Activated T-cell treated with anti-CD3 and anti-CD28 coated beads, Interleukin-2, amount 50 U/mL, for 1 hour (primary cell): Measurements from ENCODE around the gene GAB4.

Experiments used
- DNase-seq: peaks from one replicate; pipeline ENCODE4 v3.0.0-alpha.2; 2020

The GAB4 gene

DNA sequence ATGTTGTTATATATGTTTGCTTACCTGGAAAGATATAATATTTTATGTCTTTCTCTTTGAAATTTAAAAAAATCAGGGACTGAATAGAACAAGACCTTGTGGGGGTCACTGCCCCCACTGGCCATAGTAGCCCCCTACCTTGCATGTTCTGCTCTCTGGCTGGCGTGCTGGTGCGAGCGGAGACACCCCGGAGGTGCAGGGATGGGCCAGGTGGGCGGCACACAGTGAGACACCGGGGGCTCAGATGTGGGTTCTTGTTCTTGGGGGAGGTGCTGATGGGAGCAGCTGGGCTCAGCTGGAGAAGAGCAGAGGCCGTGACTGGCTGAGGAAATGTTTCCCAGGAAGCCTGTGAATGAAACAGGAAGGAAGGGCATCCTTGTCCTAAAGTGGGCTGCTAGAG, 20.2 kb downstream of the GAB4 start:
- no peak for DNase-seq

DNA sequence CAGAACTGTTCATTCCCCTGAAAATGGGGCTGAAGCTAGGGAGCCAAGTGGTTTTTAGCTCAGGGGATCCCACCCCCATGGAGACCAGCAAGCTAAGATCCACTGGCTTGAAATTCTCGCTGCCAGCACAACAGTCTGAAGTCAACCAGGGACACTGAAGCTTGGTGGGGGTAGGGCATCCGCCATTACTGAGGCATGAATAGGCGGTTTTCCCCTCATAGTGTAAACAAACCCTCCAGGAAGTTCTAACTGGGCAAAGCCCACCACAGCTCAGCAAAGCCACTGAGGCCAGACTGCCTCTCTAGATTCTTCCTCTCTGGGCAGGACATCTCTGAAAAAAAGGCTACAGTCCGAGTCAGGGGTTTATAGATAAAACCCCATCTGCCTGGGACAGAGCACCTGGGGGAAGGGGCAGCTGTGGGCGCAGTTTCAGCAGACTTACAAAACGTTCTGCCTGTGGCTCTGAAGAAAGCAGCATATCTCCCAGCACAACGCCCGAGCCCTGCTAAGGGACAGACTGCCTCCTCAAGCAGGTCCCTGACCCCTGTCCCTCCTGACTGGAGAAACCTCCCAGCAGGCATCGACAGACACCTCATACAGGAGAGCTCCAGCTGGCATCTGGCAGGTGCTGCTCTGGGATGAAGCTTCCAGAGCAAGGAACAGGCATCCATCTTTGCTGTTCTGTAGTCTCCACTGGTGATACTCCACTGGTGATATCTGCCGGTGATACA, 32.7 kb downstream of the GAB4 start:
- no peak for DNase-seq

DNA sequence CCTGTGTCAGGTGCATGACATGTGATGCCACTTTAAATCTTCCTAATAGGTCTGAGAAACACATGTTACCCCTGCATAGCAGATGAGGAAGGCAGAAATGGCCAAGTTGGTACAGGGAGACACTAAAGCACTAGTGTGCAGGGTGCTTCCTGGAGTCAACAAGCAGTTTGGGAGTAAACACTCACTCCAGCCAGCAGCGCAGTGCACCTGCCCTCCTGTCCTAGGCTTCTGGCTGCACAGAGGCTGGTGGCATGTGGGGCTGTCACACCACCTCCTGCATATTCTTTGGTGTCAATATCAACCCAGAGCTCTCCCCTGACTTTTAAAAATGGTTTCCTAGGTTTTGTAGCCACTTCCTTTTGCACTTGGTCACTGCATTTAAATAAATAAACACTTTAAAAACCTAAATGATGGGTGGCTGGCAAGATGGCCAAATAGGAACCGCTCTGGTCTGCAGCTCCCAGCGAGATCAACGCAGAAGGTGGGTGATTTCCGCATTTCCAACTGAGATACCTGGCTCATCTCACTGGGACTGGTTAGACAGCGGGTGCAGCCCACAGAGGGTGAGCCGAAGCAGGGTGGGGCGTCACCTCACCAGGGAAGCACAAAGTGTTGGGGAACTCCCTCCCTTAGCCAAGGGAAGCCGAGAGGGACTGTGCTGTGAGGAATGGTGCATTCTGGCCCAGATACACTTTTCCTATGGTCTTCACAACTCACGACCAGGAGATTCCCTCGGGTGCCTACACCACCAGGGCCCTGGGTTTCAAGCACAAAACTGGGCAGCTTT, 33.5 kb downstream of the GAB4 start:
- no peak for DNase-seq

DNA sequence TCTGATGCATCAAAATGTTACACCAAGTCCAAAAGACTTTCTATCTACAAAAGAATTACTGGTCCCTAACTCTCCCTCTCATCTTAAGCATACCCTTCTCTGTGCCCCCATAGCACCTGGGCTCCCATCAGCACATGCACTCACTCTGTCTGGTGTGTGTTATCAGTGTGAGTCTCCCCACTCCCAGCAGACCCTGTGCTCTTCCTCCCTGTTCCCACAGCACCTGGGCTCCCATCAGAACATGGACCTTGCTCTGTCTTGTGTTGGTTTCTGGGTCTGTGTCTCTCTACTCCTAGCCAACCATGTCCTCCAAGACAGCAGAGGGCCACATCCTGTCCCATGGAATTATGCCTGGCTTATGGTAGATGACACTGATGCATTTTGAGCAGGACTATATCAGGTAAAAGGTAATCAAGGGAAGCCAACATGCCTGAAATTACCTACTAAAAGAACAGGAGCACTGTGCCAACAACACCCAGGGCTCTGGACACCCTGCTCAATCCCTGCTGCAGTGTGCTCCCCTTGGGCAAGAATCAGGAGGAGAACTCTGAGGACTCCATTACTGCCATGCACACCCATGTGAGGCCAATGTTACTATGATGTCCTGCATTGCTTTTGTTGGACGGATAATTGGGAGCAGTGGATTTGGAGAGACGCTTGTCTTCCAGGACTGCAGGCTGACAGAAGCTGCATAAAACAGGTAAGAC, 34.3 kb downstream of the GAB4 start:
- no peak for DNase-seq

DNA sequence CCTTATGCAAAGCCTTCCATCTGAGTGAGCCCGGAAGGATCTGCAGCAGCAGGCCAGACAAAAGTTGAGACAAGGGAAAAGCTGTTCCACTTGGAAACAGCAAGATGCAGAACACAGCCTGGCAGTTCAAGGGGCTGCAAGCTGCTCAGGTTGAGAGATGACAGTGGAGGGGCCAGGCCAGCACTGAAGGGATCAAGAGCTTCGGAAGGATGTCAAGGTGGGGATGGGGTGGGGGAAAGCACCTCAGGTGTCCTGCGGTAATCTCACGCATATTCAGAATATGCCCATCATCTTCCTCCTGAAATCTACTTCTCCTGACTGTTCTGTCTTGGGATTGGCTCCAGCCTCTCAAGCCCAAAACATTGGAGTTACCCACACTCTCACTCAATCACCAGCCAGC, 35.7 kb downstream of the GAB4 start:
- no peak for DNase-seq

DNA sequence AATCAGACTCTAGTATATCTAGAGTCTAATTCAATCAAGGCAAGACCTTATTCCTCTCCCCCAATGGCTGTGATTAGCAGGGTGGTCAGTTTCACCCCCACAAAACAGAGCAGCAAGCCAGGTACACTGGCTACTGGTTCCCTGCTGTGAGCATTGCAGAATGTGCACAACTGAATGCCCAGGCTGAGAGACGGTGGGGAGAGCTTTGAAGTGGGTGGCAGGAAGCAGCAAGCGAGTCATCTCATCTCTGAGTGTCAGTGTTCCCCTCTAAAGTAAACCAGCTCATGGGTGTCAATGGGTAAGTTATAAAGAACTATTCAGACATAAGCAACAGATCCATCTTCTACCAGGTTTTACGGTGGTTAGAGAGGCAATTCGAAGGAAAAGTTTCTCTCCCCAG, 37.6 kb downstream of the GAB4 start:
- no peak for DNase-seq

DNA sequence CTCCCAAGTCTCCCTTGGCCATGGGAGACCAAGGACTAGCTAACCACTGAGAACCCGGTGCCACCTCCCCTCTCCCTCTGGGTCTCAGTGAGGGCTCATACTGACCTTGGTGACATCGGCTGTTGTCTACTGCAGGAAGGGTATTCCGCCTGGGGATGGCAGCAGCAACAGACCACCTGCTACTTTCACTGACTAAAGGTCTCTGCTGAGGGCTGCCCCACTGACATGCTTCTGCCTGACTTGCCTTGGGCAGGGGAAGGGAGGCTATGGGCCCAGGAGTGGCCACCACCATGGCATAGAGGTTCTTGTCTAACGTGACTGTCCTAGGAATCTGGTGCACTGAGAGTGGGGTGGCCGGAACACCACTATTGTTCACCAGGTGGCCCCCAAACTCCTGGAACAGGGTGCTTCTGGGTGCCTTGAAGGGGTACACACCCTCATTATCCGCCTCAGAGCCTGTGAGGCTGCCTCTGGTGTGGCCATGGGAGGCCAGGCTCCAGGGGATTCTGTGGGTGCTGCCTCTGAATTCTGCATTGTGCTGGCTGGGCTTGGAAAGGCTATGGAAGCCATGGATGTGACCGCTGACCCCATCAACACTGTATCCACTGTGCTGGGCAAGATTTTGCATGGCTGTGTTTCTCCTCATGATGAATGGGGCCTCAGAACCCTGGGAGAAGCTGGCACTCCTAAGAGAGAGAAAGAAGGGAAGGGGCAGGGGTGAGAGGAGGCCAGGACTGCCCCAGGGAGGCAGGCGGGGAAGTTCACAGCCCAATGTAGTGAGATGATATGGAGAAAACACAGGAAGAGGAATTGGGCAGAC, 38.3 kb downstream of the GAB4 start:
- no peak for DNase-seq

DNA sequence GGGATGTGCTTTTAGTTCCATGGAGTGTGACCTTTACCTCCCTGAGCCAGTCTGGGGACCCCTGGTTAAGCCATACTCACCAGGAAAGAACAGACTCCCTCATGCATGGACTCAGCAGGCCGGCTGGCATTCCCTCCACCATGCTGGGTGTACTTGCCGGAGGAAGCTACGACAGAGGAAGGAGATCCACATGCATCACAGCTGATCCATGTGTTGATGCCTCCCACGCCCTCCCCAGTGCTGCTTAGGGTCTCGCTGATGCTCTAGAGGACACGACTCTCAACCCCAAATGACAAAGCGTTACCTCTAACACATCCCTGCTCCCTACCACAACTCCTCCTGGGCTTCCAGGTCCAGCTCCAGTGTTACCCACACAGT, 39.8 kb downstream of the GAB4 start:
- no peak for DNase-seq

DNA sequence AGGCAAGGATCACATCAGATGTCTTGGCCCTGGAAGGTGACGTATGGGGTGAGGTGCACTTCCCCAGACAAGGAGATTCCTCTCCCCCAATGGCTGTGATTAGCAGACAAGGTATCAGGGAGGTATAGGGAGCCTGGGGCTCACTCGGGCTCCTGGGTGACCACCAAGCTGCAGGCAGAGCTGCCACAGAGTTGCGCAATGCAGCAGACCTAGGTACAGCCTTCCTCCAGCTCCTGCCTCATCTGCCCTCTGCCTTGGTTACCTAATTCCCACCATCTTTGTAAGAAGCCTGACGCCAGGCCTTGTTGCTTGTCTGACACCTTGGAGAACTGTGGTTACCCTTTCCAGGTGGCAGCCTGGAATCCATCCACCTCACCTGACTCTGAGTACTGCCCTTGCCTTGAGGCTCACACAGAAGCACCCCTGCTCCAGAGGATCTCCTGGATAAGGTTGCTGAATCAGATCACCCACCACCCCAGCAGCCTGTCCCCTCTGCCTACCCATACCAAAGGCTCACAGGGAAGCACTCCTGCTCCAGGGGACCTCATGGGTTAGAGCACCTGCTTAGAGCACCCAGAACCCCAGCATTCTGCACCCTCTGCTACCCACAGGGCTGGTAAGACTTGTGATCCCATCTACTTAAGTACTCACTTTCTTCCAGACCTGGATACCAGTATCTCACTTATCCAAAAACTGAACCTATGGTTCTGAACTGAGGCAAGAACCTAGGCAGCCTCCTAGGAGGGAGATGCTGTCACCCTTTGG, 40.4 kb downstream of the GAB4 start:
- no peak for DNase-seq

DNA sequence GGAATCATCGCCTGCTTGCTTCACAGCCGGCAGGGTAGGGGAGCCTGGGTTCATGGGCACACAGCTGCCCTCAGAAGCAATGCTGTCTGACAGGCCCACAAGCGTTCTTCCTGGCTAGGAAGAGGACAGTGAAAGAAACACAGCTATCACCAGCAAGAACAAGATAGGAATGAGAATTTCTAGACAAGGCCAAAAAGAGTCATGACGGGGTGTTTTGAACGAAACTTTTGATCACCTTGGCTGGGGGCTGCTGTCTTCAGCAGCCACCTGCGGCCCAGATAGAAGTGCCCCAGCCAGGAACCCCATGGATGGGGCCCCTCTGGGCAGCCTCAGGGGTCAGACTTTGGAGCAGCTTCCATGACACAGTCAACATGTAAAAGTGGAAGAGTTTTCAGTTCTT, 41.8 kb downstream of the GAB4 start:
- no peak for DNase-seq

DNA sequence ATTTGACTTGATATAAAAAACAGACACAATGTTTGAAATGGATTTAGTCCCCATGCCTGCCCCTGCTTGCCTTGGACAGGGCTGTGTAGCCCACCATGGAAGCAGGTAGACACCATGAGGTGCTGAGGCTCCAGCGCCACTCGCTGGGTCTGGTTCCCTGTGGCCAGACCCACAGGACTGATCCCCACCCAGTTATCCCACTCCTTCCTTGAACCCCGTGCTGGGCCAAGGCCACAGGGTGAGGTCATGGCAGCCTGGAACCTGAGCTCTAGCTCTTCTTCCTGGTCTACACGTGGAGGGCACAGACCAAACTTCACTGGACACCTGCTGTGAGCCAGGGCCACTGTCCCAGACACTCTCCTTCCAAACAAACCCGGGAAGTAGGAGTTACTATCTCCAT, 42.5 kb downstream of the GAB4 start:
- DNase-seq, result no peak

DNA sequence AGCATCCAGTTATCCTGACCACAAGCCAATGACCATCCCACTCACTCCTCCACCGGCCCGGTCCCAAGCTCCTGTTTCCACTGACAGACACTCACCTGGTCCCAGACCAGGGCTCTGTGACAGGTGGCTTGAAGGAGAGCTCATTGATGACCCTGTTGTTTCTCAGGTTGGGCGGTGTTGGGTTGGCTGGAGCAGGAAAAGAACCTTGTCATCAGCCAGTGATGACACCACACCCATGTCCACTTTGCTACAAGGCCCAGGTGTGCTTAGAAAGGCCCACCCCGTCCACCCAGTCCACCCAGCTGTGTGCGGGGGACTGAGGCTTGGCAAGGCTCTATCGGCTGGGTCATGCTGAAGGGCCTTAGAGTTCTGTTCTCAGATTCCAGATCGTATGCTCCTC, 42.9 kb downstream of the GAB4 start:
- no peak for DNase-seq

DNA sequence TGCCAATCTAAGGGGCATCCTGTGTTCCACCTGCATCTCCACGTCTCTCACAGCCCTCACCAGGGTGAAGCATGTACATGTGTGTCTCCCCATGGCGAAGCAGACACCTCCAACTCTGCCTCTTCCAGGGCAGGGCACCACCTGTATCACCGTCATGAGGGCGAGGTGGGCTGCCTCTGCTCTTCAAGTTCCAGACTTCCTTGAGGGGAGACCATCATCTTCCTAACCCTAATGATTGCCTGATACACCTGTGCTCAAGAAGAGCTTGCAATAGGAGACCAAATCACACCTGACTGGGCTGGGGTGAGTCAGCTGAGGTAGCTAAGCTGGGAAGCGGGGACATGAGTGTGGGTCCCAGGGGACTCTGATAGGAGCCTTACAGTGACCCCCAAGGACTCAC, 43.7 kb downstream of the GAB4 start:
- DNase-seq, result no peak

DNA sequence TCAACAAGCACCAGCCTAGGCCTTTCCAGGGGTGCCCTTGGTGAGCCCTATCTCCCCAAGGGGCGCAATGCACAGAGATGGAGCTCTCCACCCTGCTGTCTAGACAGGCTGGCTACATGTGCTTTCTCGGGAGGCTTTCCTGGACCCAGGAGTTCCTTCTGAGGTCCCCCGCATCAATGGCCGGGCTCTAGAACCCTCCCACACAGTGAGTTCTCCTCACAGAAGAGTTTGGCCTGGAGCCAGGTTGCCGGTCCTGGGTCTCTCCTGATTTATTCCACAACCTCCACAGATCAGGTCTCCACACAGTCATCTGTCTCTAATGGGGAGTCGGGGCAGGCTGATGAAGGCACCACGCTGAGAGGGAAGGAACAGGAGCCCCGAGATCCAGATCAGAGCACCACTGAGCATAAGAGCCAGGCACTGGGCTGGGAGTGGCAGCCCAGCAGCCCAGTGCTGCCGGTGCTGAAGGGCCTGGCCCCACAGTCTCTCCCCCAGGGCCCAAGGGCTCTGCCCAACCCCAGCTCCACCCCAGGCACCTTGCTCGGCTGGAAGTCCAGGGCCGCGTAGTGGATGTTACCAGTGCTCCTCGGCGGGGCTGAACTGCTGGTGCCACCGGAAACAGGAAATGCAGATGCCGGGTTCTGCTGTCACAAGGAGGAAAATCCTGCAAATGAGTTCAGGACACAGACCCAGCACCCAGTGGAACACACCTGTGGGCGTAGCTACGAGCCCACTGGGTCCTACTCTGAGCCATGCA, 44.7 kb downstream of the GAB4 start:
- no peak for DNase-seq

DNA sequence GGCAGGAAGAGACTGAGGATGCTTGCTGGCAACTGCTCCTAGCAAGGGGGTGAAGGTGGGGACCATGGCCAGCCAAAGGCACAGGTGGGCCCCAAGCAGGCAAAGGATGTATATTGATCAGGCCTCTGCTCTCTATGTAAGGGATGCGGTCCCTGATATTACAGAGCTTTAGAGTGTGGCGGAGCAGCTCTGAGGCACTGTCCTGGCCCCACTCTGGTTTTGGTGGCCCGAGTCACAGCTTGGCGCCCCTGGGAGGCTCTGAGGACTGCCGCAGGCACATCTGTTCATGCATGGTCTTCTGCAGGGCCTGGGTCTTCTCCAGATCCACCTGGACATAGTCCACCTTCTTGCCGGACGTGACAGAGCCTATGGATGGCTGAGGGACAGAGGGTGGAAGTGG, 45.5 kb downstream of the GAB4 start:
- no peak for DNase-seq

DNA sequence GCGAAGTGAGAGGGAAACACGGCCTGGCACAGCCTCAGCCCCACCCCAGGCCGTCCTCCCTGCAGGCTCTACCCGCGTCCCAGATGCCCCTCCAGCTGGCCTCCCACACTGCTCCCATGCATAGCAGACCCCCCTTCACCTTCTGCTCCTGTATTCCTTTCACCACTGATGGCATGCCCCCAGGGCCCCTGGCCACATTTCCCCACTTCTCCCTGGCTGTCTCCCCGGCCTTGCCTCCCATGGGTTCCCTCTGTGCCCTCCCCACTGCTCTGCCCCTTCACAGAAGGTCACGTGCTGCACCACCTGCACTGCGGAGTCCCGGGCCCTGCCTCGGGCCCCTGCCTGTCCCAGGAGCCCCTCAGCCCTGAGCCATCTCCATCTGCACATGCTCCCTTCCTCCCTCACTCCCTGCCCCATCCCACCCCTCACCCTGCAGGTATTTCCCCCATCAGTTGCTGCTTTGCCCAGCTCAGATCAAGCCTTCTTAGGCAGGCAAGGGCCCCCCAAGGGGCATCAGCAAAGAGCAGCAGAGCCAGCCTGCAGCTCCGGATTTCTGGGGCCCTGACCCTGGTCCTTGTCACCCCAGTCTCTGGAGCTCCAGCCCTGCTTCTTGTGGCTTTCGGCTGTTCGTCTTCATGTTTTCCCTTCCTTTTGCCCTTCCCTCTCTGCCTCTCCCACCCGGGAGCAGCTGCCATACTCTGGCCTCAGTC, 46.4 kb downstream of the GAB4 start:
- no peak for DNase-seq

DNA sequence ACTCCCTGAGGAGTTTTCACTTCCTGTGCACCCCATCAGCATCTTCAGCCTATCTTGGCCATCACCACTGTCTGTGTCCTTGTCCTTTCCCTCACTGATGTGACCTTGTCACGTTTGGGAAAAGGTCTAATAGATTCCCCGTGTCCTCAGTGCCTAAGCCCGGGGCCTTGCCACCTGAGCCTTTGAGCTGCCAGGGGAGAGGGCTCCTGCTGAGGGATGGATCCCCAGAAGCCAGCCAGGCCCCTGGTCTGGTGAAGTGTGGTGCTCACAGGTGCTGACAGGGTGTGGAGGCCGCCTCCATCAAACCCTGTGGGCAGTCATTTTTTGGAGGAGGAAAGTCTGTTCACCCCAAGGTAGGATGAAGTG, 47.2 kb downstream of the GAB4 start:
- no peak for DNase-seq

DNA sequence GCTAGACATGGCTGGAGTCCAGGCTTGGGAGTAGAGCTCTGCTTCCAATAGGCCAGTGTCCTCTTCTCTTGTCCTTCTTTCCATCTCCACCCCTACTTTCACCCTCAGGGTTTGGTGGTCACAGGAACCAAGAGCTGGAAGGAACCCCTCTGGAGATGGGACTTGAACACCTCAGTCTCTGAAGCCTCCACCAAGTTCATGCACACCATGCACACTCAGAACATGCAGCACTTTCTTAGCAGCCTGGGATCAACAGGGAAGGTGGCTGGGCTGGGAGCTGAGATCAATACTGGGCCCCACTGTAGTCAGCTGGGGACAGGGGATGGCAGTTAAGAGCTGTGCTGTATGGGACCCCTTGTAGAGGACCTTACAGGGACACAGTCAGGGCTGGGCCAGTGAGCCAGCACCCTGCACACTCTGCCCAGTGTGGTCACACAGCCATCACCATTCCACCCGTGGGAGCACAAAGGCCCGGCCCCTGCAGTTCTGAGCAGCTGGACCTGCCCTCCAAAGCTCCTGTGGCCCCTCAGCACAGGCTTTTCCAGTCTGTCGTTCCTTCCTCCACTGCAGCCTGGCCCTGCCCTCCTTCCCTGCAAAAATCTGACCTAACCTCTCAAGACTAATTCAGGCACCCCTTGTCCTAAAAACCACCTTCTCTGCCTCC, 47.7 kb downstream of the GAB4 start:
- DNase-seq, result no peak

DNA sequence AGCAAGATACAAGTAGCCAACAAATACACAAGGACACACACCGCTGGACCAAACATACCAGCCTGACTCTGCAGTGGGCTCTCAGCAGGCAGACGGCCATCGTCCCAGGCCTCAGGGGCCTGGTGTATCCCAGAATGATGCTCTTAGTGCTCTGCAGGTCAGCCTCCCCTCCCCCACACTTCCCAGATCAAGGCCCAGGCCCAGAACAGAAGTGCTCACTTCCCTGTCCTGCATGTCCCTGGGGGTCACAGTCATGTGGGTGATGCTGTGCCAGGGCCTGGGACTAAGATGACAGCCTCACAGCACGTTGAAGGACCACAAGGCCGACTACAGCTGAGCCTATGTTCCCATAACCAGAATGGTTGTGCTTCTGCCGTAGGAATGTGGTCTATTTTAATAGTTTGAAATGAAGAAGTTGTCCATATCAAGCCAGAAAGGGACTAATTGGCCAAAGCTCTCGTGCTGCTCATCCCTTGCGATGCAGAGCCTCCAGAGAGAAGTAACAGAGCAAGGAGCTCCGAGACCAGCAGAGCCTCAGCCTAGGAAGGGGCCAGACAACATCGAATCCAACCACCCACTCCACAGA, 48.6 kb downstream of the GAB4 start:
- no peak for DNase-seq

DNA sequence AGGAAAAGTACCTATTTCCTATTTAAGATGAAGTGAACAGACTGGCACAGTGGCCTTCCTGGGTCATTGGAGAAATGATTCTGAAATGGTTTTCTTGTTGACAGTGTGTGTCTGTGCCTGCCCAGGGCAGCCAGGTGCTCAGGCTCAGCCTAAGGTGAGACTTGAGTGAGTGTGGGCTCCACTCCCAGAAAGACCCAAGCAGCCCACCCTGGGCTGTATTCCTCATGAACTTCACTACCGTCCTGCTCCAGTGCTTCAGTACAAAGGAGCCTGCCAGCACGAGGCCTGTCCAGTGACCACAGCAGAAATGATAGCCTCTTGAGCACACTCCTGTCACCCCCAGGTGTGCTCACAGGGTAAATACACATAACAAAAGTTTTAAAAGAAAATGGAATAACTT, 49.5 kb downstream of the GAB4 start:
- DNase-seq, result no peak
